H1 (cell line): ENCODE data around the gene SMAP1. TPM values are rescaled to one million over a fixed set of nuclear protein-coding genes. Genes with fewer than 3 reads are reported as not detected.

Experiments
- CTCF ChIA-PET: fragments of 300-600 bp; sonication (Branson Sonifier 250); formaldehyde crosslinking; loops from one replicate; lab custom pipeline; 2021; ENCODE audit not compliant: partially characterized antibody; lab: Charles Lee
- POLR2A ChIA-PET: fragments of 300-600 bp; sonication (Branson Sonifier 250); formaldehyde crosslinking; loops from one replicate; lab custom pipeline; 2021; ENCODE audit warnings: inconsistent platforms; ENCODE audit not compliant: partially characterized antibody; lab: Charles Lee
- DNase-seq, 2 experiments: peaks; one replicate each; pipeline versions ENCODE4 v3.0.0 to v3.0.0-alpha.2; 2010 to 2022; ENCODE audit warnings: low spot score in 2 of 2, low read depth in 1 of 2, mixed read lengths in 1 of 2
- FAIRE-seq: peaks from 2 replicates; lab custom pipeline; 2011; peaks lifted over from hg19 to GRCh38; lab: Jason Lieb, UNC
- H2AFZ ChIP-seq: 2 replicates; pipeline ENCODE4 v1.8.1; 2012; ENCODE audit warnings: low read length, inconsistent platforms
- H2AK5ac ChIP-seq: 2 replicates; pipeline ENCODE4 v1.6.1; 2013; ENCODE audit warnings: low read depth, low read length
- H2BK120ac ChIP-seq: replicated peaks from 2 replicates; pipeline ENCODE3; 2013; ENCODE audit warnings: low read depth, low read length, inconsistent platforms
- H2BK12ac ChIP-seq: 2 replicates; pipeline ENCODE4 v1.6.1; 2013; ENCODE audit warnings: low read depth, low read length
- H2BK15ac ChIP-seq: 2 replicates; pipeline ENCODE4 v1.6.1; 2013; ENCODE audit warnings: low read length
- H2BK20ac ChIP-seq: 2 replicates; pipeline ENCODE4 v1.6.1; 2013; ENCODE audit warnings: low read length
- H2BK5ac ChIP-seq: 2 replicates; pipeline ENCODE4 v1.6.1; 2013; ENCODE audit warnings: low read depth, low read length
- H3K14ac ChIP-seq: 2 replicates; pipeline ENCODE4 v1.6.1; 2013; ENCODE audit warnings: inconsistent platforms; ENCODE audit not compliant: insufficient read length
- H3K18ac ChIP-seq: 2 replicates; pipeline ENCODE4 v1.6.1; 2013; ENCODE audit warnings: low read length; ENCODE audit errors: extremely low read depth
- H3K23ac ChIP-seq: 2 replicates; pipeline ENCODE4 v1.6.1; 2013; ENCODE audit warnings: inconsistent platforms; ENCODE audit not compliant: insufficient read length
- H3K23me2 ChIP-seq: 2 replicates; pipeline ENCODE4 v1.6.1; 2013; ENCODE audit warnings: low read depth, low read length
- H3K27ac ChIP-seq: 2 replicates; pipeline ENCODE4 v1.6.1; 2011; ENCODE audit warnings: low read depth, low read length, inconsistent platforms
- H3K27me3 ChIP-seq, 4 experiments: replicated peaks in 1 of 4; 1 replicate in 1 of 4; 2 replicates in 3 of 4; pipeline versions ENCODE4 v1.6.1 to v1.8.1; 2011 to 2013; ENCODE audit warnings: low read length in 3 of 4, mild to moderate bottlenecking in 3 of 4, inconsistent platforms in 2 of 4, mixed read lengths in 2 of 4, moderate library complexity in 1 of 4; ENCODE audit not compliant: control insufficient read depth in 3 of 4, insufficient read depth in 3 of 4; ENCODE audit errors: extremely low read depth in 1 of 4
- H3K36me3 ChIP-seq, 4 experiments: 2 replicates each; pipeline versions ENCODE4 v1.6.1 to v1.8.1; 2011 to 2013; ENCODE audit warnings: mild to moderate bottlenecking in 4 of 4, low read length in 3 of 4, moderate library complexity in 2 of 4, control low read depth in 1 of 4, inconsistent platforms in 1 of 4; ENCODE audit not compliant: insufficient read depth in 4 of 4, control insufficient read depth in 2 of 4
- H3K4ac ChIP-seq: replicated peaks from 2 replicates; pipeline ENCODE3; 2013; ENCODE audit warnings: low read length, low read depth, mixed read lengths, inconsistent platforms; ENCODE audit not compliant: insufficient read length
- H3K4me1 ChIP-seq, 4 experiments: replicated peaks in 1 of 4; 1 replicate in 1 of 4; 2 replicates in 3 of 4; pipeline versions ENCODE4 v1.6.1 to v1.8.1; 2011 to 2013; ENCODE audit warnings: low read length in 3 of 4, inconsistent platforms in 2 of 4, mixed read lengths in 1 of 4; ENCODE audit not compliant: insufficient read depth in 4 of 4, control insufficient read depth in 3 of 4
- H3K4me2 ChIP-seq, 2 experiments: 2 replicates each; pipeline versions ENCODE4 v1.6.1 to v1.8.1; 2011 to 2013; ENCODE audit warnings: low read depth in 2 of 2, low read length in 2 of 2, control low read depth in 1 of 2, inconsistent platforms in 1 of 2, mild to moderate bottlenecking in 1 of 2; ENCODE audit not compliant: insufficient read depth in 1 of 2
- H3K4me3 ChIP-seq, 4 experiments: fragments of 200-600, 300-600 bp in 1 of 4; sonication (generic), shearing (Covaris generic), sonication (Bioruptor Twin) in 1 of 4; 2 replicates each; pipeline versions ENCODE4 v1.5.1 to v1.8.1; 2011 to 2016; ENCODE audit warnings: low read length in 4 of 4, low read depth in 3 of 4, control low read depth in 2 of 4, inconsistent platforms in 2 of 4, mild to moderate bottlenecking in 2 of 4, mixed read lengths in 1 of 4, moderate library complexity in 1 of 4; ENCODE audit not compliant: insufficient read depth in 2 of 4; ENCODE audit errors: extremely low read depth in 1 of 4
- H3K56ac ChIP-seq: replicated peaks from 2 replicates; pipeline ENCODE3; 2013; ENCODE audit warnings: low read depth, mild to moderate bottlenecking, mixed read lengths, low read length, inconsistent platforms; ENCODE audit not compliant: insufficient read length
- H3K79me1 ChIP-seq: 2 replicates; pipeline ENCODE4 v1.6.1; 2013; ENCODE audit warnings: low read depth, low read length, control low read depth
- H3K79me2 ChIP-seq, 2 experiments: 2 replicates each; pipeline versions ENCODE4 v1.6.1 to v1.8.1; 2012 to 2013; ENCODE audit warnings: low read length in 2 of 2, mild to moderate bottlenecking in 2 of 2, inconsistent platforms in 1 of 2; ENCODE audit not compliant: insufficient read depth in 2 of 2, control insufficient read depth in 1 of 2
- H3K9ac ChIP-seq, 4 experiments: replicated peaks in 1 of 4; 1 replicate in 1 of 4; 2 replicates in 3 of 4; pipeline versions ENCODE4 v1.6.1 to v1.8.1; 2011 to 2013; ENCODE audit warnings: low read depth in 3 of 4, low read length in 3 of 4, control low read depth in 2 of 4, mild to moderate bottlenecking in 2 of 4, moderate library complexity in 2 of 4, inconsistent platforms in 1 of 4; ENCODE audit errors: extremely low read depth in 1 of 4
- H3K9me3 ChIP-seq, 2 experiments: 2 replicates each; pipeline versions ENCODE4 v1.6.1 to v1.8.1; 2012 to 2013; ENCODE audit warnings: mild to moderate bottlenecking in 2 of 2, moderate library complexity in 2 of 2, control low read depth in 1 of 2, inconsistent platforms in 1 of 2, low read depth in 1 of 2, low read length in 1 of 2, mixed read lengths in 1 of 2; ENCODE audit not compliant: insufficient read depth in 2 of 2
- H4K20me1 ChIP-seq, 2 experiments: replicated peaks in 1 of 2; 2 replicates each; pipeline versions ENCODE3 to v1.8.1; 2011 to 2013; ENCODE audit warnings: inconsistent platforms in 2 of 2, low read length in 2 of 2, mild to moderate bottlenecking in 1 of 2; ENCODE audit not compliant: insufficient read depth in 2 of 2, control insufficient read depth in 1 of 2
- H4K5ac ChIP-seq: 2 replicates; pipeline ENCODE4 v1.6.1; 2013; ENCODE audit warnings: low read length, low read depth, mixed read lengths, inconsistent platforms; ENCODE audit not compliant: insufficient read length
- H4K8ac ChIP-seq: 2 replicates; pipeline ENCODE4 v1.8.0; 2013; ENCODE audit warnings: mild to moderate bottlenecking, moderate library complexity, low read length, inconsistent platforms; ENCODE audit not compliant: insufficient read depth; ENCODE audit errors: extremely low read depth
- H4K91ac ChIP-seq: replicated peaks from 2 replicates; pipeline ENCODE3; 2013; ENCODE audit warnings: low read length, mixed read lengths, inconsistent platforms; ENCODE audit not compliant: insufficient read length
- ASH2L ChIP-seq: fragments of 200-600, 300-600 bp; sonication (generic); IDR thresholded peaks from one replicate; pipeline ENCODE4 v1.7.1; 2017; ENCODE audit warnings: low read length
- BACH1 ChIP-seq: IDR thresholded peaks from 2 replicates; pipeline ENCODE4 v1.6.1; 2012; ENCODE audit warnings: low read length, improper control_type of control experiment
- BRCA1 ChIP-seq: IDR thresholded peaks from 2 replicates; pipeline ENCODE4 v1.6.1; 2012; ENCODE audit warnings: low read depth, low read length, improper control_type of control experiment
- CBX8 ChIP-seq: fragments of 300-800, 300-1000 bp; sonication (generic); IDR thresholded peaks from 2 replicates; pipeline ENCODE4 v1.7.1; 2016; ENCODE audit warnings: low read depth, low read length, borderline replicate concordance
- EGR1 ChIP-seq: IDR thresholded peaks from 2 replicates; pipeline ENCODE4 v1.6.1; 2011; ENCODE audit warnings: low read depth, low read length, borderline replicate concordance
- GTF2F1 ChIP-seq: IDR thresholded peaks from 2 replicates; pipeline ENCODE4 v1.6.1; 2012; ENCODE audit warnings: low read depth, low read length, improper control_type of control experiment, borderline replicate concordance
- RFX5 ChIP-seq: IDR thresholded peaks from 2 replicates; pipeline ENCODE4 v1.6.1; 2011; ENCODE audit warnings: low read depth, low read length, improper control_type of control experiment, borderline replicate concordance
- RNF2 ChIP-seq: fragments of 200-900, 300-1000 bp; sonication (generic); IDR thresholded peaks from 2 replicates; pipeline ENCODE4 v1.7.1; 2016; ENCODE audit warnings: borderline replicate concordance, low read depth, mild to moderate bottlenecking, antibody characterized with exemption, low read length; ENCODE audit not compliant: poor library complexity, severe bottlenecking; ENCODE audit errors: missing control alignments
- SAP30 ChIP-seq: fragments of 300-600 bp; sonication (generic); IDR thresholded peaks from 2 replicates; pipeline ENCODE4 v1.7.1; 2012; ENCODE audit warnings: low read length, moderate library complexity, mild to moderate bottlenecking, inconsistent platforms; ENCODE audit not compliant: insufficient read depth, insufficient replicate concordance
- SIX5 ChIP-seq: IDR thresholded peaks from 2 replicates; pipeline ENCODE4 v1.6.1; 2011; ENCODE audit warnings: mild to moderate bottlenecking, low read depth, low read length
- WGBS, 2 experiments: shearing (Covaris generic) in 1 of 2; methylation state at CpG; one replicate each; pipeline versions ENCODE4 v1.1.6 to v1.1.7; 2013 to 2015; ENCODE audit warnings: low lambda C conversion rate in 2 of 2, mixed read lengths in 2 of 2, inconsistent platforms in 1 of 2, low coverage in 1 of 2, missing lambda C conversion rate in 1 of 2; ENCODE audit not compliant: insufficient replicate concordance in 2 of 2, insufficient coverage in 1 of 2, insufficient read length in 1 of 2; ENCODE audit errors: extremely low coverage in 1 of 2, missing lambda C conversion rate in 1 of 2; 5-methylcytosine and 5-hydroxymethylcytosine counted together
- polyA plus RNA-seq, 7 experiments: library from polyadenylated mRNA; depleted of rRNA in 3 of 7; stranded (reverse) in 5 of 7; unstranded in 2 of 7; fragments of >200 nt in 5 of 7; fragments of 200-250 nt in 2 of 7; gene quantifications; 1 replicate in 5 of 7; 2 replicates in 1 of 7; 4 replicates in 1 of 7; pipeline versions ENCODE4 v1.2.1 to v1.2.3, GENCODE V29; 2011 to 2013; ENCODE audit warnings: missing spikeins in 2 of 7, mixed read lengths in 2 of 7
- total RNA-seq: library from RNA; stranded (reverse); fragmentation: NEBNext Ultra II Directional; extraction: Animal tissue kit (Norgen Biotek cat#: 25700); gene quantifications from 2 replicates; pipeline ENCODE4 v1.2.1, GENCODE V29; 2021
- TF ChIP-seq, protein P1 (sequence below): IDR thresholded peaks from 2 replicates; pipeline ENCODE4 v1.6.1; 2011; ENCODE audit warnings: low read depth, mild to moderate bottlenecking, low read length; ENCODE audit not compliant: insufficient read depth

SMAP1 gene
- total and polyA plus RNA-seq, 2 of the 8 experiments (the other 6 are each of a cell fraction or from before 2014, with no cell fraction given) = 18.8 to 32.4 TPM

DNA sequence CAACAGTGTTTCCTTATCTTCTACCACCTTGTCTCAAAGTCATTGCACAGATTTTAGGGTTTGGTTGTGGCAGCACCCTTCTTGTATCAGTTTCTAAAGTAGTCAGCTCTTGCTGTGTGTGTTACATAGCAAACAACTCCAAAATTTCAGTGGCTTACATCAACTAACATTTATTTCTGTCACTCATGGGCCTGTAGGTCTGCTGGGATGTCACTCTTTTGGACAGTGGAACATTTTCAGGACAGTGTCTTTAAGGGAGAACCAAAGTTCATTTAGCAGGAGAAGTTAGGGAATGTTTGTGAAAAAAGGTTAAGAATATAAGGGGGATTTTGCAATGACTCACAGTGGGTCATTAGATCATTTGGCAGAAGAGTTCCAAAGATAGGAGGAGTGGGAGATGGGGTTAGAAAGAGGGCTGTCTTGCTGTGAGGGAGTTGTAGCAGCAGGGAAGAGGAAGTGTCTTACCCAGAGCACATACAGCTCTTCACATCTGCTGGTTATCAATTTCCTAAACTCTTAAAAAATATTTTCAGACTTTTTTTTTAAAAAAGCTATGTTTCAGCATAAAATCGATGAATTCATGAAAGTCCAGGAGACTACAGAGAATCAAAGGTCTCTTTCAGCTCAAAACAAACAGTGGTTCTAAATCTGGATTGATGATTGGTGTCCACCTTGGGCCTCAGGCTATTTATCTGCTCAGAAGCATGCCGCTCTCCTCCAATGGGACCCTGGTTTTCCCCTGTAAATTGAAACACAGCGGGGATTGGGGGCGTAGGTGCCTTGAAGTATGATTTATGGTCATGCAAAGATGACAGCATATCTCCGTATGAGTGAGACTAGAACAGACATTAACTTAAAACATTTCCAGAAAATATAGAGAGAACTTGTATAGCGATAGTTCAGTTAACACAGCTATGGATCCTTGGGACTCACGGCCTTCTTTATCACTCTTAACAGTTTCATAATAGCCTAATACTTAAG is 171.9 kb downstream of the SMAP1 start:
- POLR2A ChIA-PET = interaction anchor here (0.8 kb wide), 1 partner anchor 18 kb away, joined by 3 read pairs; no protein-coding TSS in a partner anchor
- WGBS, 2 experiments = 94% methylated on average over 7 of the region's 7 CpGs; no CpG with 5 or more reads in 1 of the 2 experiments
- TF ChIP-seq BRCA1 (no peak), ASH2L (no peak), RNF2 (no peak), GTF2F1 (no peak), BACH1 (no peak), RFX5 (no peak), EGR1 (no peak), CBX8 (no peak), SAP30 (no peak), SIX5 (no peak)
- TF ChIP-seq, protein P1, sequence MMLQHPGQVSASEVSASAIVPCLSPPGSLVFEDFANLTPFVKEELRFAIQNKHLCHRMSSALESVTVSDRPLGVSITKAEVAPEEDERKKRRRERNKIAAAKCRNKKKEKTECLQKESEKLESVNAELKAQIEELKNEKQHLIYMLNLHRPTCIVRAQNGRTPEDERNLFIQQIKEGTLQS = no peak

More for the DNA sequence above, 171.9 kb downstream of the SMAP1 start:
- H3K9ac ChIP-seq = no peak overlapping the region
- no peak overlapping the region for H3K23ac ChIP-seq
- H3K56ac ChIP-seq = no peak overlapping the region
- no peak overlapping the region for H4K8ac ChIP-seq
- H2BK20ac ChIP-seq = no peak overlapping the region
- no peak overlapping the region for H4K91ac ChIP-seq
- peaks cover 0 to 3% (median 0%) of the 10 kb centered on the region in 4 experiments; a peak in 1 of 7 replicates for H3K4me1 ChIP-seq
- no peaks in the 10 kb centered on the region for H3K79me2 ChIP-seq
- H3K27me3 ChIP-seq = no peaks in the 10 kb centered on the region
- H3K23me2 ChIP-seq = no peaks in the 10 kb centered on the region
- no peaks in the 10 kb centered on the region; a peak in 1 of 8 replicates for H3K36me3 ChIP-seq
- DNase-seq (no peak), FAIRE-seq (no peak)
- no peaks in the 10 kb centered on the region for H3K9me3 ChIP-seq
- no peak overlapping the region for H4K5ac ChIP-seq
- H2BK120ac ChIP-seq = no peak overlapping the region
- no peak overlapping the region for H3K14ac ChIP-seq
- H2BK15ac ChIP-seq = no peak overlapping the region
- no peak overlapping the region for H3K18ac ChIP-seq
- no peak overlapping the region for H3K27ac ChIP-seq
- H3K79me1 ChIP-seq = no peaks in the 10 kb centered on the region
- H2AFZ ChIP-seq = no peak overlapping the region
- no peak overlapping the region for H3K4ac ChIP-seq
- no peaks in the 10 kb centered on the region for H4K20me1 ChIP-seq
- H2BK5ac ChIP-seq = no peak overlapping the region
- CTCF ChIA-PET = interaction anchor here (0.5 to 2.6 kb wide), 4 partner anchors 14 to 512 kb away, joined by 3 to 10 read pairs (median 4); no protein-coding TSS in a partner anchor
- H3K4me2 ChIP-seq = no peak overlapping the region
- no peak overlapping the region for H2AK5ac ChIP-seq
- no peak overlapping the region for H3K4me3 ChIP-seq
- no peak overlapping the region for H2BK12ac ChIP-seq
